GM21786 (cell line): ENCODE results near the gene EGR4.

ENCODE experiments used
- ATAC-seq: cut with Tn5 transposase; IDR thresholded peaks from one replicate; pipeline ENCODE4 v1.9.1; 2021; ENCODE audit not compliant: unreplicated experiment

The EGR4 gene

DNA sequence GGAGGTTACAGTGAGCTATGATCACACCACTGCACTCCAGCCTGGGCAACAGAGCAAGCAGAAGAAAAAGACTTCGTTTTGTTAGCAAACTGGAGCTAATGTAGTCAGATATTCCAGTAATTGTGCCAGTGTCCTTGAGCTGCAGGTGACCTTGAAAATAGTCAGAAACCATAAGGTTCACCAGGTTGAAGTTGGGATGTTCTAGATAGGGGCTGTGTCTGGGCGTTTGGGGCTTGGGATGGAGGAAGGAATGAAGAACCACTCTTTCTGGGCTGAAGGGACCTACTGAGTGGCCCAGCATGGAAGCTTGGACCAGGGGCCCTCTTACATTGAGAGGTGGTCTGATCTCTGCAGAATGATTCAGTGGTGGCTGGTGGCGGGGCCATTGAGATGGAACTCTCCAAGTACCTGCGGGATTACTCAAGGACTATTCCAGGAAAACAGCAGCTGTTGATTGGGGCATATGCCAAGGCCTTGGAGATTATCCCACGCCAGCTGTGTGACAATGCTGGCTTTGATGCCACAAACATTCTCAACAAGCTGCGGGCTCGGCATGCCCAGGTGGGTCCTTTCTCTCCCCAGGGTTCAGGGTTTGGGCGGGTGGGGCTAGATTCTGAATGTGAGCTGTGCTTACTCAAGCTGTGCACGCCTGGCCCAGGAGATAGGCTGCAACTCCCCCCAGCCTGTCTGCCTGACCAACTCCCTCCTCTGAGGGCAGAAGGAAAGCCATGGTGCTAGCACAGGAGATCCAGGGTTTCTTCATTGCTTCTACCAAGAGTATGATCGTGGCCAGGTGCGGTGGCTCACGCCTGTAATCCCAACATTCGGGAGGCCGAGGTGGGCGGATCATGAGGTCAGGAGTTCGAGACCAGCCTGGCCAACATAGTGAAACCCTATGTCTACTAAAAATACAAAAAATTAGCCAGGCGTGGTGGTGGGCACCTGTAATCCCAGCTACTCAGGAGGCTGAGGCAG is 42.2 kb downstream of the EGR4 start:
- no peak for ATAC-seq

DNA sequence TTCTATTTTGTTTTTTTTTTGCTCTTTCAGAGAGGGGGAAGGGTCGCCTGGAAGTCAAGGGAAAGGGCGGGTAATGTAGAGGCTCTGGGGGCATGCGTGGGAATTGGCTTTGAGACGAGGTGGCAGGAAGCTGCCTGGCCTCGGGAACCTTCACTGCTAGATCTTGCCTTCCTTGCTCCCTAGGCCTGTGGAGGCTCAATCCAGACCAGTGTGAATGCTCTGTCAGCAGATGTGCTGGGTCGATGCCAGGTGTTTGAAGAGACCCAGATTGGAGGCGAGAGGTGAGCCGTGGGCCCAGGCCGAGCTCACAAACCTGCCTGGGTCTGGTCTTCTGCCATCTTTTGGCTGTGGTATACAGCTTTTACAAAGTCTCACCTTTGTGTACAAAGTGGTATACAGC is 43.7 kb downstream of the EGR4 start:
- ATAC-seq = no peak

DNA sequence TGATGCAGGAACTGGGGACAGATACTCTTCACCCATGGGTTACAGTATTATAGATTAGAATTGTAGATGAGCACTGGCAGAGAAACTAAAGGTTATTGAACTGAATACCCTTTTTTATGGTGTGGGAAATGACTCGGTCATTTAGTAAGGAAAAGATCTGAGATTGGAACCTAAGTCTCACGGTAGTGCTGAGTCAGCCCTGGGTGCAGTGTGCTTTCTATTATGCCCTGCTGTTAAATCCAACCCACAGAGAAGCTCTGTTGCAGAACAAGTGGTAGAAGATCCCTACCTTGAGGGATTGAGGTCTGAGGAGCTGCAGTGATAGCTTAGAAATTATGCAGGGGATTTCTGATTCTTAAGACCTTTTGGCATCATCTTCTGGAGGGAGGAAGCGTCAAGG is 46.5 kb downstream of the EGR4 start:
- no peak for ATAC-seq

DNA sequence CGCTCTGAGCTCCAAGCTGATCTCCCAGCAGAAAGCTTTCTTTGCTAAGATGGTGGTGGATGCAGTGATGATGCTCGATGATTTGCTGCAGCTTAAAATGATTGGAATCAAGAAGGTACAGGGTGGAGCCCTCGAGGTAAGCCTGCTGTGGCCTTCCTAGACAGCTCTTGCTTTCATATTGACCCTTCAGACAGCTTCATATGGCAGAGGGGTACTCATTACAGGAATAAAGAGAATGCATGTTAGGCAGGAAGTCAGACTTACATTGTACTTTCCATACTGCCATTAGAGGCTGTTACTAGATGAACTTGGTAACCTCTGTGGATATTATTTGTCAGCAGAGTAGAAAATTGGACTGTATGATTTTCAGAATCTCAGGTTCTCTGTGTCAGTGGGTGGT is 48.8 kb downstream of the EGR4 start:
- no peak for ATAC-seq

DNA sequence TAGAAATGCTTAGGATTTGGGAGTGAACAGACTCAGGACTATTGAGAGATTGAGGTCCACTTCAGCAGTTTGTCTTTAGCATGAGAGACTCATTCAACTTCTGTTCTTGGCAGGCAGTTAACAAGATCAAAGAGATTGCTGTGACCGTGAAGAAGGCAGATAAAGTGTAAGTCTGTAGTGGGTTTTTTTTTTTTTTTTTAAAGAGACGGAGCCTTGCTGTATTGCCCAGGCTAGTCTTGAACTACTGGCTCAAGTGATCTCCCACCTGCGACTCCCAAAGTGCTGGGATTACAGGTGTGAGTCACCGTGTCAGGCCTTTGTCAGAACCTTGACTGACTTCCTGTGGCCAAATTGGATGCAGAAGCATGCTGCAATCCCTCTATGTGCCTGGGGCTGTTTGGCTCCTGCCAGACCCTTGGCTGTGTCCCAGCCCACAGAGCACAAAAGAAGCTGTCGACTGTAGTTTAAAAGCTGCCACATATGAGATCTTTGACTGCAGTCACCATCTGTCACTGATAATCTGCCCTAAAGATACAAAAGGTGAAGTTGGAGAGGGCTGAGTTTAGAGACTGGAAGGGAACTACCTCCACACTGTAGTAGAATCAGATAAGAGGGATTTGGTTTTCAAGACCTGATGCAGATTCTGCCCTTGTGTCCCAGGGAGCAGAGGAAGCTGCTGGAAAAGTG is 49.3 kb downstream of the EGR4 start:
- ATAC-seq = no peak
